Muscle of leg (tissue), 11 donors: ENCODE results near the gene PIP5K1B. TPM values are rescaled to one million over a fixed set of nuclear protein-coding genes. Genes with fewer than 3 reads are reported as not detected.
A peak's percentile ranks its signal among the peaks of the same experiment; 100 is the strongest.

ENCODE experiments used
- DNase-seq: peaks from one replicate; pipeline ENCODE4 v3.0.0; 2013
- H3K27ac ChIP-seq: one replicate; pipeline ENCODE4 v1.5.1; 2013; ENCODE audit warnings: mild to moderate bottlenecking, low read length, control low read depth
- H3K27me3 ChIP-seq: one replicate; pipeline ENCODE4 v1.6.1; 2013; ENCODE audit warnings: low read length; ENCODE audit not compliant: control insufficient read depth, insufficient read depth
- H3K36me3 ChIP-seq: one replicate; pipeline ENCODE4 v1.6.1; 2013; ENCODE audit warnings: low read length; ENCODE audit not compliant: control insufficient read depth, insufficient read depth
- H3K4me1 ChIP-seq: one replicate; pipeline ENCODE4 v1.6.1; 2013; ENCODE audit warnings: low read length; ENCODE audit not compliant: control insufficient read depth, insufficient read depth
- H3K4me3 ChIP-seq: one replicate; pipeline ENCODE4 v1.5.1; 2013; ENCODE audit warnings: low read length, control low read depth
- H3K9me3 ChIP-seq: replicated peaks from 2 replicates; pipeline ENCODE4 v1.6.1; 2013; ENCODE audit warnings: low read depth, low read length; ENCODE audit not compliant: control insufficient read depth
- WGBS: methylation state at CpG from one replicate; pipeline ENCODE4 v1.1.5; 2013; ENCODE audit warnings: missing lambda C conversion rate; ENCODE audit not compliant: insufficient coverage; 5-methylcytosine and 5-hydroxymethylcytosine counted together
- polyA plus RNA-seq, 8 donors: library from polyadenylated mRNA; unstranded; fragments of 120-200 nt; gene quantifications; one replicate each; pipeline versions ENCODE4 v1.2.1 to v1.2.3, GENCODE V29; 2013; ENCODE audit warnings: inconsistent platforms in 1 of 8, low replicate concordance in 1 of 8; ENCODE audit not compliant: insufficient read length in 8 of 8, insufficient read depth in 1 of 8
- total RNA-seq: library from RNA; stranded (reverse); fragments of 120-200 nt; gene quantifications from one replicate; pipeline ENCODE4 v1.2.4, GENCODE V29; 2013

PIP5K1B gene
- total and polyA plus RNA-seq, 9 donors = 0.91 to 3.1 (median 1.3) TPM

DNA sequence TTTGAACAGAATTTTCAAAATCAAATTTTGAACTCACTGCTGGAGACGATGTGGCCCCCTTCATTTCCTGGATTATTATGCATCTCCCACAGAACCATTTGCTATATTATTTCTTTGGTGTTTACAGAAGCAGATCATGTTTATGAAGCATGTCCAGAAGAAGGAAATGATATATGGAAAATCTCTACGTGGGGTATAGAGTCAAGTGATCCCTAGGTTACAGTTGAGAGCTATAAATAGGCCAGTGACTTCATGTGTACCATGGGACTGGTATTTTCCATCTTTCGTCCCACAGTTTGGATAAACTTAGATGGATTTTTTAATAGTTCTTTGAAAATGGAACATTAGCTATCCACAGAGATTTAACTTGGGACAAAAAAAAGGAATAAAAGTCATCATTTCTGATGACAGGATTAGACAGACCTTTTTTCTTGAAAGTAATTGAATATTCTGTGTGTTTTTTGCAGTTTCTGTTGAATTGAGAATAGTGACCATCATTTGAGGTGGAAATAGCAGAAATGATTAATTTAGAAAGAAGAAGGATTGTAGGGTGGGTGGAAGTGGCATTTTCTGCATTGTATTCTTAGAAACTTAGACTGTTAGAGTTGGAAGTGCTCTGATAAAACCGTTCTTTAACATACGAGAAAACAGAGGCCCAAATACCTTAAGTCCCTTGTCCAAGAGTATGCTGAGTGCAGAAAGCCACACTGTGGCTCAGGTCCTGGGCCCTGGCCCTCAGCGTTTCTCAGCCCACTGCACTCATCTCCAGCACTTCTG lies 136.4 kb downstream of the PIP5K1B start:
- Histone ChIP-seq H3K4me1 (no peaks in the 10 kb centered on the region), H3K36me3 (no peaks in the 10 kb centered on the region), H3K27me3 (no peaks in the 10 kb centered on the region), H3K9me3 (no peaks in the 10 kb centered on the region), H3K4me3 (no peak overlapping the region), H3K27ac (peak overlapping the region; percentile 57)
- DNase-seq = peak; percentile 54
- WGBS = 60% methylated on average over 3 of the region's 6 CpGs

DNA sequence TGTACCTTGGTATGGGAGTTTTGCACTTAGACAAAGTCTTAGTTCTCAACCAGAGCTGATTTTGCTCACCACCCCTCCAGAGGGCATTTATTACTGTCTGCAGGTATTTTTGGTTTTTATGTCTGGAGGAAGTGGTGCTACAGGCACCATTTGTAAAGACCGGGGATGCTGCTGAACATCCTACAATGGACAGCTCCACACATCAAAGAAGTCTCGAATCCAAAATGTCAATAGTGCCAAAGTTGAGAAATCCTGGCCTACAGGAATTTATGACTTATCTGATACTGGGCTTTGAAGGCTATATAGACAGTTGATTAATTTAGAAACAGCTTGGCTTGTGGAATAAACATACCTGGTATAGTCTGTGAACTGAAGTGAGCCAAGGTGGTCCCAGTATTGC lies 137.5 kb downstream of the PIP5K1B start:
- no CpG with 5 or more reads among the region's 2 CpGs for WGBS
- Histone ChIP-seq H3K9me3 (no peaks in the 10 kb centered on the region), H3K4me3 (no peak overlapping the region), H3K4me1 (no peaks in the 10 kb centered on the region), H3K36me3 (no peaks in the 10 kb centered on the region), H3K27ac (no peak overlapping the region), H3K27me3 (no peaks in the 10 kb centered on the region)
- no peak for DNase-seq

DNA sequence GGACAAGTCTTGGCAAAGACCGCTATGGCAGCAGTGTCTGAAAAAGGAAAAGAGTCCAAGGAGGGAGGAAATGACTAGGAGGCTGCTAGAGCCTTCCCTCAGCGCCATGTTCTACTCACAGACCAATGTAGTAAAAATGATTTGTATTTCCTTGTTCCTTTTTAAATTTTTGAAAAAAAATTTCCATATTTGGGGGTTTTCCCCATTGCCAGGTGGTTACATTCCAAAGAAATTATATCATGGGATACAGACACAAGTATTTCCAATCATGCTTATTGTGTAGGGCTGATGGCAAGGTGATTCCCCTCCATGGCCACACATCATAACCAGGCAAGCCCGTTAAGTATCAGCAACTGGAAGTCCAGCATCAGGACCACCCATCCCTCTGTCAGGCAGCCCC lies 138.2 kb downstream of the PIP5K1B start:
- no CpG with 5 or more reads among the region's 3 CpGs for WGBS
- Histone ChIP-seq H3K27me3 (no peaks in the 10 kb centered on the region), H3K9me3 (no peaks in the 10 kb centered on the region), H3K4me1 (no peaks in the 10 kb centered on the region), H3K36me3 (no peaks in the 10 kb centered on the region), H3K27ac (no peak overlapping the region), H3K4me3 (no peak overlapping the region)
- DNase-seq = no peak

DNA sequence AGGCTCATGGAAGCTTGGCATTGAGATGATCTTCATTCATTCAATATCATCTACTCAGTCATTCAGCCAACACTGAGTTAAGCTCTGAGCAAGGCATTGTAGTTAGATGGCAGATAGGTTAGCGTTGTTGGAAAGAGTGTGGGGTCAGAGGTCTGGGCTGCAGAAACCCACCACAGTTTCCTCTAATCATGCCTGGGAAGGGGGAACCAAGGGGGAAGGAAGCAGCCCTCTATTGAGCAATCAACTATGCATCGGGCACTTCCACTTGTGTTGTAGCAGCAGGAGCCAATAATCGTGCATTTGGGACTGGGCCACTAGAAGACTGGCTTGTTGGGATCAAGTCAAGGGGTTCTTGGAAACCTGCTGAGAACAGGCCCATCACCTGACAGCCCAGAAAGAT lies 139.1 kb downstream of the PIP5K1B start:
- Histone ChIP-seq H3K4me3 (no peak overlapping the region), H3K27me3 (no peaks in the 10 kb centered on the region), H3K9me3 (no peaks in the 10 kb centered on the region), H3K27ac (no peak overlapping the region), H3K36me3 (no peaks in the 10 kb centered on the region), H3K4me1 (no peaks in the 10 kb centered on the region)
- 71% methylated on average over 1 of the region's 3 CpGs for WGBS
- DNase-seq = peak; percentile 30

DNA sequence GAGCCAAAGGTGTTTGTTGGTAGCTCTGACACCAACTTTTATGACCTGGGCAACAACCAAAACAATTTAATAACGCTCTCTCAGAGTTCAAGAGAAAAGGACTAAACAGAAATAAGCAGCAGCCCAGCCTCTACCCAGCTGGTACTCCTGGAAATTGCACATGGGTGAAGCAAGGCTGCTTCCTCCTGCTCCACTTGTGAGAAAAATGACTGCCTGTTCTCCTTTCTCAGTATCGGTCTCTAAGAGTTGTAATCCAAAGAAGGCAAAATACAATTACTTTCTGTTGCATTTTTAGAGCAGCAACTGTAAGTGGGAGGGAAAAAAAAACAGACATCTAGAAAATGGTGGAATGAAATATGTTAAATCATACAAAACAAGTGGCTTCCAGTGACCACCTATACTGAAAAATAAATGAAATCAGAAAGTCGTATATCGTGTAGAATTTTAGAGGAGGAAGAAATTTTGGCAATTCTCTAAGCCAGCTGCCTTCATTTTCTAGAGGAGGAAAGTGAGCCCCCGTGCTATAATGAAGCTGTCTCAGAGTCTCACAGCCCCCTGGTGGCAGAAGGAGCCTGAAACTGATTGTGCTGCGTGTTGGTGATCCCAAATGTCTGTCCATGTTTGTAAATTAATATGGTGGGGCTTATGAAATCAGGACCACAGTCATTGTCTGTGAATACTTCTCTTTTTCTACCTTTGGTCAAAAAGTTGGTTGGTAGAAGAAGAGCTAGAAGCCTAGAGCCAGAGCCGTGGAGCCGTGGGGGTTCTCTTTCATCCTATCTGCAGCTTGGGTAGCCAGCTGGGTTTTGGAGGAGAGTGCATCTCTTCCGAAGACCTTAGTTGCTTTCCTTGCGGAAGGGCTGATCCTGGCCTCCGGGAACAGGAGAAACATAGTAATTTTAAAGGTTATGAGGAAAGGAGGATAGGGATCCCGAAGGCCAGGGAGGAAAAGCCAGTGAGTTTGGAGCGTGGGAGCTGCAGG lies 139.9 kb downstream of the PIP5K1B start:
- DNase-seq = peak; percentile 34
- H3K4me3 ChIP-seq = no peak overlapping the region
- H3K4me1 ChIP-seq = no peaks in the 10 kb centered on the region
- no peak overlapping the region for H3K27ac ChIP-seq
- H3K36me3 ChIP-seq = no peaks in the 10 kb centered on the region
- no peaks in the 10 kb centered on the region for H3K27me3 ChIP-seq
- H3K9me3 ChIP-seq = no peaks in the 10 kb centered on the region
- WGBS = 64% methylated on average over 6 of the region's 13 CpGs

DNA sequence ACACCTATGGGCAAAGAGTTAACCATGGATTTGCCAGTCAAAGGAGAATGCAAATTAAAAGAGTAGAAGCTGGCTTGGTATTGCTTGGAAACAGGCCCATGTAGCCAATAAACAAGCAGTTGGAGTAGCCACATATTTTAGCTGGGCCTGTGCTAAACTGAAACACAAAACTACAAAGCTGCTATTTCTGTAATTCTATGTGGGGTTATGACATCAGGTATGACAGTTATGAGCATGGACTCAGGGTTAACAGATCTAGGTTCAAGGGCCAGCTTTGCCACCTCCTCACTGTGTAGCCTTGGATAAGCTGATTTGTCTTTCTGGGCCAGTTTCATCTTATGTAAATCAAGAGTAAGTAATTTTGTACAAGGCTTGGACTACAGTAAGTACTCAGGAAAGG lies 142.7 kb downstream of the PIP5K1B start:
- Histone ChIP-seq H3K27ac (no peak overlapping the region), H3K9me3 (no peaks in the 10 kb centered on the region), H3K4me1 (peaks cover 3% of the 10 kb centered on the region), H3K36me3 (no peaks in the 10 kb centered on the region), H3K27me3 (no peaks in the 10 kb centered on the region), H3K4me3 (no peak overlapping the region)
- DNase-seq = no peak

DNA sequence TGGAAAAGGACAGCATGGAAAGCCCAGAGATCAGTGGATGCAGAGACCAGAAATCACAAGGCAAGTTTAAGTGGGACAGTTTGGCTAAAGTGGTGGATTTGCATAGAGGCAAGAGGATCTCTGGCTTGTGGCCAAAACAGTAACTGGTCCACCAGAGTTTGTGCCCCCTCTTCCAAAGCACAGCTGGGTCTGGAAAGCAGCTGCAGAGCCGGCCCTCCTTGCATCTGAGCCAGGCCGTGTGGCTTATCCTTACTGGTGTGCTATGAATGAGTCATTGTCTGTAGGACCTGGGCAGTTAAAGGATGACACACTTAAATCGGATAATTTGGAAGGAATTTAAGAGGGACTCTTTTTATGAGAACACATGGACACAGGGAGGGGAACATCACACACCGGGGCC lies 146.6 kb downstream of the PIP5K1B start:
- Histone ChIP-seq H3K27me3 (no peaks in the 10 kb centered on the region), H3K9me3 (no peaks in the 10 kb centered on the region), H3K36me3 (no peaks in the 10 kb centered on the region), H3K4me3 (no peak overlapping the region), H3K4me1 (peaks cover 3% of the 10 kb centered on the region), H3K27ac (no peak overlapping the region)
- DNase-seq = peak; percentile 51
- WGBS = 72% methylated on average over 4 of the region's 4 CpGs

DNA sequence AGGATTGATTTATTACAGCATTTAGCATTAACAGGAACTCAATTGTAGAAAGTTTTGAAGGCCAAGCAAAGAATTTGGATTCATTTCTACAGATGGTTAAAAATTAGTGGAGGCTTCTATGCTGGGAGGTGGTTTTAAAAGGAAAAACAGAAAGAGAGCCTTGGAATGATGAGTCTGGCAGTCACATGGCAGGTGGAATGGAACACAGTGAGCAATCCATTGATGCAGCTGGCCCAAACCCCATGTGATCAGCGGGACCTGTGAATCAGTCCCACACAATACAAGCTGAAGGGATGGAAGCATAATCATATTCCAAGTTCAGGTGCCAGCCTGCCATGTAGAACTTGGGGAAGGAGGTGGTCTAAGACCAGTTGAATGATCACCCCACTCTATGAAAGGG lies 147.9 kb downstream of the PIP5K1B start:
- peaks cover 3% of the 10 kb centered on the region for H3K4me1 ChIP-seq
- no peak for DNase-seq
- no CpG with 5 or more reads among the region's 1 CpG for WGBS
- H3K36me3 ChIP-seq = no peaks in the 10 kb centered on the region
- no peak overlapping the region for H3K27ac ChIP-seq
- H3K4me3 ChIP-seq = no peak overlapping the region
- H3K27me3 ChIP-seq = no peaks in the 10 kb centered on the region
- H3K9me3 ChIP-seq = no peaks in the 10 kb centered on the region

DNA sequence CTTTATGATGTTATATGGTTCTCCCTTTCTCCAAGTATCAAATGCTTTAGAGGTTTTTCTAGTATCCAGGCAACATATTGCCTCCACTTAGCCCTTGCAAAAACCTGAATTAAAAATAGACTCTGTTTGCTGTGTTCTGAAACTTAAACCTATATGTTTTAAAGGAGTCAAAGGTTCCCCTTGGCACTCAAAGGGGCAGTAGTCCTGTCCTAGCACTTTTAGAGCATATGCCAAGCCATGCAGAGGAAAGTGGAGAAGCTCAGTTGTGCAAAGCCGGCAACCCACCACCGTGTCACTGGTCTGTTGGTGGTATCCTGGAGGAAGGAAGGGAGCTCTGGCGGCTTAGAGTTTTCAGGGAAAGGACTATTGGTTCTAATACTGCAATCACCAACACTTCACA lies 154.3 kb downstream of the PIP5K1B start:
- no CpG with 5 or more reads among the region's 3 CpGs for WGBS
- no peaks in the 10 kb centered on the region for H3K9me3 ChIP-seq
- no peaks in the 10 kb centered on the region for H3K4me1 ChIP-seq
- DNase-seq = no peak
- no peaks in the 10 kb centered on the region for H3K36me3 ChIP-seq
- no peak overlapping the region for H3K27ac ChIP-seq
- no peaks in the 10 kb centered on the region for H3K27me3 ChIP-seq
- no peak overlapping the region for H3K4me3 ChIP-seq

DNA sequence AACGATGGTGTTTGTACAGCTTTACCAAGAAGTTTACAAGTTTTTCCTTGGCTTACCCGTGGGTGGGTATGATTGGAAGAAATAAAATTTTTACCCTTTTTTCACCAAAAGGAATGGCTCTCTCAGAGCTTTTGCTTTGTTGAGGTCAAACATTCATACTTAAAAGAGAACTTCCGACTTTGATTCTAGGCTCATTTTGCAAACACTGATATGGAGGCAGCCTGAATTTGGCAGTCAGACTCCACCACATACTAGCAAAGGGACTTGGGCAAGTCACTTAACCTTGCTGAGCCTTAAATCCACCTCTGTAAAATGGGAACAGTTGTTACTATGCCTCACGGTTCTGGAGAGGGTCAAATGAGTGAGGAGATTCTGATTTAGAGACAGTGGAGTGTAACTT lies 155.4 kb downstream of the PIP5K1B start:
- Histone ChIP-seq H3K27ac (no peak overlapping the region), H3K4me3 (no peak overlapping the region), H3K9me3 (no peaks in the 10 kb centered on the region), H3K36me3 (no peaks in the 10 kb centered on the region), H3K27me3 (no peaks in the 10 kb centered on the region), H3K4me1 (no peaks in the 10 kb centered on the region)
- DNase-seq = no peak
- no CpG with 5 or more reads among the region's 4 CpGs for WGBS
